ENCODE measurements around the gene RRP15.
"Not testable (repeated sequence)": the region's sequence is repeated elsewhere in the genome, so short reads cannot be mapped to it uniquely, and the experiment has no call there.

The RRP15 gene

DNA sequence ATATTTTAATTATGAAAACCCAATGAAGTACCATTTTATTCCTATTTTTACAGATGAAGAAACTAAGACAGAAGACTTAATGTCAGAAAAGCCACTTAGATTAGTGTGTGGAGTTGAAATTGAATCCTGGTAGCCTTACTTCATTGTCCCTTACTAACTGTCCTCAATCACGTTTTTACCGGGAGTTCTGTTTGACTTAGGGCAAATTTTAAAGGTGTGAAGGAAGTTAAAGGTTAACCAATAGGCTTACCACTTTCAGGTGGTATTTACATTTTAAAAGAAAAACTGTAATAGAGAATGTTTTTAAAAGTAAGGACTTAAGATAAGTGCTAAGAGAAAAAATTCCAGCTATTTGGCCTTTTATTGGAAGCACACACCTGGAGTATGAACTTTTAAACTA is 12.4 kb downstream of the RRP15 start:
- DNase-seq (ENCODE audit: low spot score) = no peak

- no peak for DNase-seq (ENCODE audit: low spot score)
Observed at GRCh38 chr1:218297867-218298266, 12.8 kb downstream of the RRP15 start.

DNA sequence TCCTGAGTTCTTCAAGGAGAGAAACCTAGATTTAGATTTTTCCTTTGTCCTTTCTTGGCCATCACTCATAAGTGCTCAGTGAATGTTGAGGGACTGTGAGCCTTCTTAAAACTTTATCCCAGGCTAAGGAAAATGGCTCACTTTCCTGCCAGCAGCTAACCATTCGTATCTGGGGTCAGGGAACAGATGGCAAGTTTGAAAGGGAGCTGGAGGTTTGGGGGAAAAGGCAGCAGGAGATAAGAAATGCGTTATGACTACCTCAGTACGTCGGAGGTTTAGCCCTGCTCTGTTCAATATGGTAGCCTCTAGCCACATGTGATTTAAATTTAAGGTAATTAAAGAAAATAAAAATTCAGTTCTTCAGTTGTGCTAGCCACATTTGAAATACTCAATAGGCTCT is 13.3 kb downstream of the RRP15 start:
- no peak for DNase-seq (ENCODE audit: low spot score)

GRCh38 chr1:218299416-218299815 is 14.3 kb downstream of the RRP15 start:
- DNase-seq (ENCODE audit: low spot score) = peak; percentile 38

- no peak for DNase-seq (ENCODE audit: low spot score)
Observed at GRCh38 chr1:218301217-218301616, 16.1 kb downstream of the RRP15 start.

DNA sequence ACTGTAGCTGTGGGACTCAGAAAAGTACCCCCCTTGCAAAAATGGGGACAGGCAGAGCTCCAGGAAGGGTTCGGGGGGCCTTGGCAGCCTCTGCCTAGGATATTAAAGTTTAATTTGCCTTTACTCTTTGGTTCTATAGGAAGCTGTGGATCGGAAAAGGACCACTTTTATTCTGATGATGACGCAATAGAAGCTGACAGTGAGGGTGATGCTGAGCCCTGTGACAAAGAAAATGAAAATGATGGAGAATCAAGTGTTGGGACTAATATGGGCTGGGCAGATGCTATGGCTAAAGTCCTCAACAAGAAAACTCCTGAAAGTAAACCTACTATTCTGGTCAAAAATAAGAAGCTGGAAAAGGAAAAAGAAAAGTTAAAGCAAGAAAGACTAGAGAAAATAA is 17.1 kb downstream of the RRP15 start:
- DNase-seq (ENCODE audit: low spot score) = no peak

DNA sequence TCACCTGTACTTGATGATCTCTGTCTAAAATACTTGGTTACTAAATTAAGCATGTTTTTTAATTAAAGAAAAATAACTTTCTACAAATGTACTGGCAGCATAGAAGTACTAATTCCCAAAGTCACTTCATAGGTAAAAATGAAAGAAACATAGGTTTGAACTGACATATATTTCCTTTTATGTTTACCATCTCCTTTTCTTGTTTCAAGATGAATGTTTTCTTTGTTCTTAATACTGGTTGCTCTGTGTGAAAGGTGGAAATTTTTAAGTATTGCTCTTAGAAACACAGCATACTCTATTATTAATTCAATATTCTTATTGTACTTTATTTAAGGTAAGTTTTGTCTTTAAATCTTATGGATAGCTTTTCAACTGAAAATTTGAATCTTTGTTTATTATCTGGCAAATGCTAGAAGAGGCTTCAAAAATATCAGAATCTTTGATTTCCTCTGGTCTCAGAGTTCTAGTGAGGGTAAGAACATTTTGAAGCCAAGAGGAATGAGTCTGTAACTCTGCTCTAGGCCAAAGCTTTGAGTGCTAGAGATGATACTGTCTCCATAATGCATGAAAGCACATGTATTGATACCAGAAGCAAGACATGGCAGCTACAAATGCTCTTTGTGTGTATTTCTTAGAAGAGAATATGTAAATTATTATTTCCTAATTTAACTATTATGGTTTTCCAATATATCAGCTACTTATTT is 18.2 kb downstream of the RRP15 start:
- DNase-seq (ENCODE audit: low spot score) = peak; percentile 11

DNA sequence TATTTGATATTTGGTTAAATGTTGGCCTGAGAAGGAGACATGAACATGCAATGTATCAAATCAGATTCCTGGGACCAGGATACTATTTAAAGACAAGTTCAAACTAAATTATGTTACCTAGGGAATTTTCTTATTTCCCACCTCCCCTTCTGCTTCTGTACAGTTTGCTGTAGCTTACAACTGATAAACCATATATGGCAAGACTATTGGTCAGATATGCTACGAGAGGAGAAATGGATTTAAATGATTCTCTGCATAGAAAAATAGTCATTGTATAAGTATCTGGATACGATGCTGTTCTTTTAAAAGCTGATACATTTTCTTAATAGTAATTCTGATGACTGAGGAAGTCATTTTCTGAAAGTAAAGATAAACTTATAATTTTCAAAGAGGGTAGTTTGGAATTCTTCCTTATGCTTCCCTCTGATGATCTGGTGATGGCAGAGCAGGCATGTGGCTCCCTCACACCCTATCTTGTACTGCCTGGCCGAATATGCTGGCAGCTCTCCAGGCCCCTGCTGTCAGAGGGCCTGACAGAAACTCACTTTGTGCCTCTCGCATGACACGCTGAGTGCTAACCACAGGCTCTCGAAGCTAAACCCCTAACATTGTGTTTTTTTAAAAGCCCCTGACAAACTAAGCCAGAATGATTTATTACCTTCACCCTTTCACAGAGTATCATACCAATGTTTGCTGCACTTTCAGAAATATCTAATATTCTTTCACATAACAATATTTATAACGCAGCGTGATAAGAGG is 19.4 kb downstream of the RRP15 start:
- no peak for DNase-seq (ENCODE audit: low spot score)

- DNase-seq (ENCODE audit: low spot score) = no peak
Observed at GRCh38 chr1:218305472-218306064, 20.5 kb downstream of the RRP15 start.

DNA sequence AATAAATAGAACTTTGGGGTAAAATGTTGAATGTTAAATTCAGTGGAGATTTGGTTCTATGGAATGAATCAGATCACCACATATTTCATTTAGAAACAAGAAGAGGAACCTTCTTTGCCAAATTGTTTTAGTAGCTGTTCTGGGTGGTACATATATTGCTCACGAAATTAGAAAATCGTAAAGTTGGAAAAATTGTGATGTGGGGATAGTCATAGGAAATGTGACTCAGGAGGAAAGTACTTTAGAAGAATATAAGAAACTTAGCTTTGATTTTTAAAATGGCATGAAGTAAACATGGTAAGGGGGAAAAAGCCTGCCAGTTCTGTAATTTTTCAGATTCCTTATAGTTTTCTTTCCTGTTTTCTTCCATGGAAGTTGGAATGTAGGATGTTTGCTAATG is 27.4 kb downstream of the RRP15 start:
- peak; percentile 9 for DNase-seq (ENCODE audit: low spot score)

- no peak for DNase-seq (ENCODE audit: low spot score)
Observed at GRCh38 chr1:218314316-218314715, 29.2 kb downstream of the RRP15 start.

GRCh38 chr1:218315638-218316037 is 30.5 kb downstream of the RRP15 start:
- no peak for DNase-seq (ENCODE audit: low spot score)

DNA sequence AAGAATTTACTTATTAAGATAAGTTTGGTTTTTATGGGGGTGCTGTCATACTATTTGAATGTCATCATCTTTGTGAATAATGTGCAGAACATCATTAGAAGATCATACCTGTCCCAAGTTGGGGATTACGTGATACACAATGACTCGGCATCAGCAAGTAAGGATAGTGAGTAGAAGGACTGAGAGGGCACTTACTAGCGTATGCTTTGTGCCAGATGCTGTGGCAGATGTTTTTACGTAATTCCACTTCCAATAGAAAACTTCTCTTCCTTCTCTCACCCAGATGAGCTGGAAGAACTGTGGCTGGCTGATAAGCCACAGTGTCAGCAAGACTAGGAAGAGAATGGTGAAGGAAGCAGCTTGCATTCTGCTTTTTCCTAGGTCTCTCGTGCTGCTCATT is 32.0 kb downstream of the RRP15 start:
- DNase-seq (ENCODE audit: low spot score) = no peak

GRCh38 chr1:218320182-218320581 is 35.1 kb downstream of the RRP15 start:
- not testable (repeated sequence) for DNase-seq (ENCODE audit: low spot score)

- DNase-seq (ENCODE audit: low spot score) = no peak
Observed at GRCh38 chr1:218322762-218323161, 37.7 kb downstream of the RRP15 start.

GRCh38 chr1:218323568-218324225 is 38.6 kb downstream of the RRP15 start:
- no peak for DNase-seq (ENCODE audit: low spot score)

- no peak for DNase-seq (ENCODE audit: low spot score)
Observed at GRCh38 chr1:218324226-218324580, 39.1 kb downstream of the RRP15 start.

DNA sequence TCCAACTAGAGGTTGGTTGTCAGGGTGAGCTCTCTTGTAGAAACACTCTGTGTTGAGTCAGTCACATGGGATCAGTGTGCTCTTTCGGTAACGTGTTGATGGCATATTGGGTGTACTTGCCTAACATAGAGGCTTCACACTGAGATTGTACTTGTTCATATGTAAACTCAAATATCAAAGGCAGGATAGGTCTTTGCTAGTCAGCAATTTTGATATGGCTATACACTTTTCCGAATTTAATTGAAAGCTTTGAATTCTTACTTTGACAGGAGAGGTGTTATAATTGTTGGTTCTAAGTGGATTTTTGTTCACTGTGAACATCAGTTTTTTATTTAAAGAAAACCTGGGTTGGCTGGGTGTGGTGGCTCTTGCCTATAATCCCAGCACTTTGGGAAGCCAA is 43.7 kb downstream of the RRP15 start:
- DNase-seq (ENCODE audit: low spot score) = no peak

DNA sequence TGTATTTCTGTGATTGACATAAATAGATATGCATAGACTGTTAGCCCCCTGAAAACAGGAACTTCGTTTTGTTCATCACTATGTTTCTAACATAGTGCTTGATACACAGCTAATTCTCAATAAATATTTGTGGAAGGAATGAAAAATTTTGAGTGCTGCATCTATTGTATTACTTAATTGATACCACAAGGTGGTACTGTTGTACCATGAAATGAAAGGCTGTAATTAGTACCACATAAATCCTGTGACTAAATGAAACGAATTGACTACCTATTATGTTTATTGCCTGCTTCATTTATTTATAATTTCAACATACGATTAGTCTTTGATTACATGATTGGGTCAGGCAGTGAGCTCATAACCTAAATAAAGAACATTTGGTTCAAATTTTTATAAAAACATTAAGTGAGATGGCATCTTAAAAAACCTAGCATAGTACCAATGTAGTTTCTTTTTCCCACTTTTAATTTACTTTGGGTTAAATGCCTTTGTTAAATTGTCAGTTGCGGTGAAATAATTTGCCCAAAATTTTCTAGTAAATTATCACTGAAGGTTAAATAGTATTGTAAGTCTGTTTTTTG is 45.0 kb downstream of the RRP15 start:
- DNase-seq (ENCODE audit: low spot score) = peak; percentile 32

DNA sequence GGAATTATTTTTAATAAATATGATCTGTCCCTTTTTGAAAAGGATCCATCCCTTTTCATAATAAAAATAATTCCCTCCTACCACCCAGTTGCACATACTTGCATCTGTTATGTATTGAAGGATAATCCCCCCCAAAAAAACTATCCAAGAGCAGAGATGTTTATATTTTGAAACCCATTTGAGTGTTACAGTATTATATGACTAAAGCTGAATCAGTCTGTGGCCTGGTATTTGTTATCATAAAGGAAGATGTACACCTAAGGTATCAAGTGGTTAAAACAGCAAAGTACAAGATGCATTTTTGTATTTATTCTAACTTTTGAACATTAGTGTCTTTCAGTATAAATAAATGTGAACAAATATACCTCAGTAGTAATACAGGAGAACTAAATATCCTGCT is 47.3 kb downstream of the RRP15 start:
- DNase-seq (ENCODE audit: low spot score) = no peak

GRCh38 chr1:218336328-218336727 is 51.2 kb downstream of the RRP15 start:
- DNase-seq (ENCODE audit: low spot score) = no peak

DNA sequence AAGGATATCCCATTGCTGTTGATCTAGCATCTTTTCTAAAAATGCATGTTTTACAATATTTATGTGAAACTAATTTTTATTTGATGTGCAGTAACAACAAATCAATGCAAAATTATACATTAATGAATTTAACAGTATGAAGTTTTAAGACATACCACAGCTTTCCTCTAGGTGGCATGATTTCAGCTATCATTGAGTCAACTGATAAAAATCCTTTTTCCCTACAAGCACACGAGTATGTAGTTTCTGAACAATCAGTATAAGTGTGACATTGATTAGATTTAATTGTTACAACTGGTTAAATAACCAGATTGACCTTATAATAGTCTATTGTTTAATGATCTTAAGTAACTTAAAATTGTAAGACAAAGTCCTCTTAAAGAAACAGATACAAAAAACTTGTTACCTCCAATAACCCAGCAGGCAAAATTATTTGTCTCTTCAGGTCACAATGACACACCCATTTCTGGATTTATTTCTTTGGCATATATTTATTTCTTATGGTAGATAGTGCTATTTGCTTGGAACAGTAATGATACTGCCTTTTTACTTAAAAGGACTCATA is 54.3 kb downstream of the RRP15 start:
- DNase-seq (ENCODE audit: low spot score) = no peak
